ENCODE data around the gene PTPN3. TPM values are rescaled to one million over a fixed set of nuclear protein-coding genes. Genes with fewer than 3 reads are reported as not detected.
A peak's percentile ranks its signal among the peaks of the same experiment; 100 is the strongest.
"Not testable (repeated sequence)": the region's sequence is repeated elsewhere in the genome, so short reads cannot be mapped to it uniquely, and the experiment has no call there.

Gene PTPN3
- total and polyA plus RNA-seq, 2 donors from 2014 or later, result 33.7 to 40.6 TPM

- Histone ChIP-seq H3K4me1 (ENCODE audit: control insufficient read depth in 2 of 3, insufficient read depth in 2 of 3, low read depth in 1 of 3, low read length in 3 of 3) (peaks cover 0 to 2% (median 0%) of the 10 kb centered on the region in 3 donors), H3K4me3 (ENCODE audit: low read length in 3 of 3) (no peak overlapping the region), H3K9me3 (ENCODE audit: control insufficient read depth in 2 of 3, insufficient read depth in 1 of 3, low read length in 3 of 3) (no peaks in the 10 kb centered on the region), H3K36me3 (ENCODE audit: control insufficient read depth in 2 of 3, insufficient read depth in 3 of 3, low read length in 3 of 3) (no peaks in the 10 kb centered on the region), H3K9ac (ENCODE audit: low read length in 3 of 3) (peak overlapping the region in 1 of 3 donors; percentile 2), H3K27ac (ENCODE audit: low read depth in 2 of 2, low read length in 2 of 2) (no peak overlapping the region), H3K27me3 (ENCODE audit: control insufficient read depth, insufficient read depth, low read length) (no peaks in the 10 kb centered on the region)
- FAIRE-seq, result no peak
- intact Hi-C loops (cut with DNase I), result no loop called here
- DNase-seq, result peak in 1 of 5 donors; percentile 16
- no peak for TF ChIP-seq CTCF (IDR thresholded peaks at IDR 0.05; ENCODE audit: borderline replicate concordance, extremely low read depth, insufficient read depth)
These were observed 156.5 kb downstream of the PTPN3 start for GRCh38 chr9:109341561-109341960.

GRCh38 chr9:109340979-109341378 lies 157.1 kb downstream of the PTPN3 start:
- H3K4me3 ChIP-seq (ENCODE audit: low read length in 3 of 3); FAIRE-seq; H3K9ac ChIP-seq (ENCODE audit: low read length in 3 of 3); H3K4me1 ChIP-seq (ENCODE audit: control insufficient read depth in 2 of 3, insufficient read depth in 2 of 3, low read depth in 1 of 3, low read length in 3 of 3); H3K36me3 ChIP-seq (ENCODE audit: control insufficient read depth in 2 of 3, insufficient read depth in 3 of 3, low read length in 3 of 3); H3K27ac ChIP-seq (ENCODE audit: low read depth in 2 of 2, low read length in 2 of 2); DNase-seq; H3K27me3 ChIP-seq (ENCODE audit: control insufficient read depth, insufficient read depth, low read length); intact Hi-C loops (cut with DNase I); H3K9me3 ChIP-seq (ENCODE audit: control insufficient read depth in 2 of 3, insufficient read depth in 1 of 3, low read length in 3 of 3): not testable (repeated sequence)

GRCh38 chr9:109336409-109336808 lies 161.7 kb downstream of the PTPN3 start:
- Histone ChIP-seq H3K9me3 (ENCODE audit: control insufficient read depth in 2 of 3, insufficient read depth in 1 of 3, low read length in 3 of 3) (no peaks in the 10 kb centered on the region), H3K9ac (ENCODE audit: low read length in 3 of 3) (no peak overlapping the region), H3K27ac (ENCODE audit: low read depth in 2 of 2, low read length in 2 of 2) (no peak overlapping the region), H3K4me3 (ENCODE audit: low read length in 3 of 3) (no peak overlapping the region), H3K36me3 (ENCODE audit: control insufficient read depth in 2 of 3, insufficient read depth in 3 of 3, low read length in 3 of 3) (no peaks in the 10 kb centered on the region), H3K27me3 (ENCODE audit: control insufficient read depth, insufficient read depth, low read length) (no peaks in the 10 kb centered on the region), H3K4me1 (ENCODE audit: control insufficient read depth in 2 of 3, insufficient read depth in 2 of 3, low read depth in 1 of 3, low read length in 3 of 3) (no peaks in the 10 kb centered on the region)
- no peak for DNase-seq
- TF ChIP-seq CTCF (IDR thresholded peaks at IDR 0.05; ENCODE audit: borderline replicate concordance, extremely low read depth, insufficient read depth), result no peak
- no peak for FAIRE-seq
- intact Hi-C loops (cut with DNase I), result no loop called here

- Histone ChIP-seq H3K9me3 (ENCODE audit: control insufficient read depth in 2 of 3, insufficient read depth in 1 of 3, low read length in 3 of 3) (no peaks in the 10 kb centered on the region), H3K9ac (ENCODE audit: low read length in 3 of 3) (no peak overlapping the region), H3K4me3 (ENCODE audit: low read length in 3 of 3) (no peak overlapping the region), H3K36me3 (ENCODE audit: control insufficient read depth in 2 of 3, insufficient read depth in 3 of 3, low read length in 3 of 3) (no peaks in the 10 kb centered on the region), H3K4me1 (ENCODE audit: control insufficient read depth in 2 of 3, insufficient read depth in 2 of 3, low read depth in 1 of 3, low read length in 3 of 3) (no peaks in the 10 kb centered on the region), H3K27me3 (ENCODE audit: control insufficient read depth, insufficient read depth, low read length) (no peaks in the 10 kb centered on the region), H3K27ac (ENCODE audit: low read depth in 2 of 2, low read length in 2 of 2) (no peak overlapping the region)
- no peak for DNase-seq
- no peak for TF ChIP-seq CTCF (IDR thresholded peaks at IDR 0.05; ENCODE audit: borderline replicate concordance, extremely low read depth, insufficient read depth)
- intact Hi-C loops (cut with DNase I), result no loop called here
- no peak for FAIRE-seq
These were observed 162.2 kb downstream of the PTPN3 start for GRCh38 chr9:109335929-109336328.
